ENCODE measurements around the gene GPAM.
"Not testable (repeated sequence)": the region's sequence is repeated elsewhere in the genome, so short reads cannot be mapped to it uniquely, and the experiment has no call there.

GPAM gene

GRCh38 chr10:112201334-112201733 lies 17.8 kb upstream of the GPAM start:
- Histone ChIP-seq H3K9me3 (ENCODE audit: control insufficient read depth, insufficient read depth, low read length) (no peaks in the 10 kb centered on the region), H3K4me1 (ENCODE audit: control insufficient read depth, insufficient read depth, low read length) (no peaks in the 10 kb centered on the region), H3K36me3 (ENCODE audit: control insufficient read depth, insufficient read depth, low read length) (no peaks in the 10 kb centered on the region)

GRCh38 chr10:112200259-112200658 lies 16.7 kb upstream of the GPAM start:
- not testable (repeated sequence) for H3K9ac ChIP-seq (ENCODE audit: low read depth, low read length); H3K27me3 ChIP-seq (ENCODE audit: control insufficient read depth, insufficient read depth, low read length); H3K36me3 ChIP-seq (ENCODE audit: control insufficient read depth, insufficient read depth, low read length); H3K9me3 ChIP-seq (ENCODE audit: control insufficient read depth, insufficient read depth, low read length); H3K4me3 ChIP-seq (ENCODE audit: low read depth, low read length); H3K27ac ChIP-seq (ENCODE audit: low read depth, low read length); H3K4me1 ChIP-seq (ENCODE audit: control insufficient read depth, insufficient read depth, low read length)

More at GRCh38 chr10:112201334-112201733, 17.8 kb upstream of the GPAM start:
- no peak overlapping the region for H3K4me3 ChIP-seq (ENCODE audit: low read depth, low read length)
- no peaks in the 10 kb centered on the region for H3K27me3 ChIP-seq (ENCODE audit: control insufficient read depth, insufficient read depth, low read length)
- no peak overlapping the region for H3K9ac ChIP-seq (ENCODE audit: low read depth, low read length)
- H3K27ac ChIP-seq (ENCODE audit: low read depth, low read length), result no peak overlapping the region

- not testable (repeated sequence) for H3K27me3 ChIP-seq (ENCODE audit: control insufficient read depth, insufficient read depth, low read length); H3K9me3 ChIP-seq (ENCODE audit: control insufficient read depth, insufficient read depth, low read length); H3K4me3 ChIP-seq (ENCODE audit: low read depth, low read length); H3K27ac ChIP-seq (ENCODE audit: low read depth, low read length); H3K36me3 ChIP-seq (ENCODE audit: control insufficient read depth, insufficient read depth, low read length); H3K4me1 ChIP-seq (ENCODE audit: control insufficient read depth, insufficient read depth, low read length); H3K9ac ChIP-seq (ENCODE audit: low read depth, low read length)
Observed at GRCh38 chr10:112197662-112198061, 14.1 kb upstream of the GPAM start.

GRCh38 chr10:112195224-112195623 lies 11.7 kb upstream of the GPAM start:
- Histone ChIP-seq H3K27ac (ENCODE audit: low read depth, low read length) (no peak overlapping the region), H3K9me3 (ENCODE audit: control insufficient read depth, insufficient read depth, low read length) (no peaks in the 10 kb centered on the region), H3K36me3 (ENCODE audit: control insufficient read depth, insufficient read depth, low read length) (no peaks in the 10 kb centered on the region)

GRCh38 chr10:112191791-112192190 lies 8.2 kb upstream of the GPAM start:
- H3K27ac ChIP-seq (ENCODE audit: low read depth, low read length), result no peak overlapping the region
- H3K36me3 ChIP-seq (ENCODE audit: control insufficient read depth, insufficient read depth, low read length), result no peaks in the 10 kb centered on the region
- no peaks in the 10 kb centered on the region for H3K4me1 ChIP-seq (ENCODE audit: control insufficient read depth, insufficient read depth, low read length)
- no peaks in the 10 kb centered on the region for H3K27me3 ChIP-seq (ENCODE audit: control insufficient read depth, insufficient read depth, low read length)
- no peaks in the 10 kb centered on the region for H3K9me3 ChIP-seq (ENCODE audit: control insufficient read depth, insufficient read depth, low read length)
- H3K4me3 ChIP-seq (ENCODE audit: low read depth, low read length), result no peak overlapping the region
- H3K9ac ChIP-seq (ENCODE audit: low read depth, low read length), result no peak overlapping the region

More at GRCh38 chr10:112195224-112195623, 11.7 kb upstream of the GPAM start:
- no peak overlapping the region for H3K9ac ChIP-seq (ENCODE audit: low read depth, low read length)
- H3K27me3 ChIP-seq (ENCODE audit: control insufficient read depth, insufficient read depth, low read length), result no peaks in the 10 kb centered on the region
- no peak overlapping the region for H3K4me3 ChIP-seq (ENCODE audit: low read depth, low read length)
- H3K4me1 ChIP-seq (ENCODE audit: control insufficient read depth, insufficient read depth, low read length), result no peaks in the 10 kb centered on the region

GRCh38 chr10:112191041-112191590 lies 7.6 kb upstream of the GPAM start:
- Histone ChIP-seq H3K27me3 (ENCODE audit: control insufficient read depth, insufficient read depth, low read length) (no peaks in the 10 kb centered on the region), H3K36me3 (ENCODE audit: control insufficient read depth, insufficient read depth, low read length) (no peaks in the 10 kb centered on the region), H3K4me3 (ENCODE audit: low read depth, low read length) (no peak overlapping the region), H3K9ac (ENCODE audit: low read depth, low read length) (no peak overlapping the region), H3K9me3 (ENCODE audit: control insufficient read depth, insufficient read depth, low read length) (no peaks in the 10 kb centered on the region), H3K4me1 (ENCODE audit: control insufficient read depth, insufficient read depth, low read length) (no peaks in the 10 kb centered on the region), H3K27ac (ENCODE audit: low read depth, low read length) (no peak overlapping the region)

- Histone ChIP-seq H3K4me1 (ENCODE audit: control insufficient read depth, insufficient read depth, low read length) (no peaks in the 10 kb centered on the region; the same call in 1 of the 2 replicates), H3K27me3 (ENCODE audit: control insufficient read depth, insufficient read depth, low read length) (no peaks in the 10 kb centered on the region), H3K9ac (ENCODE audit: low read depth, low read length) (no peak overlapping the region), H3K27ac (ENCODE audit: low read depth, low read length) (no peak overlapping the region), H3K9me3 (ENCODE audit: control insufficient read depth, insufficient read depth, low read length) (no peaks in the 10 kb centered on the region), H3K36me3 (ENCODE audit: control insufficient read depth, insufficient read depth, low read length) (no peaks in the 10 kb centered on the region), H3K4me3 (ENCODE audit: low read depth, low read length) (no peak overlapping the region)
Observed at GRCh38 chr10:112189465-112189864, 5.9 kb upstream of the GPAM start.

GRCh38 chr10:112187527-112187926 lies 4.0 kb upstream of the GPAM start:
- no peaks in the 10 kb centered on the region for H3K9me3 ChIP-seq (ENCODE audit: control insufficient read depth, insufficient read depth, low read length)
- no peaks in the 10 kb centered on the region for H3K36me3 ChIP-seq (ENCODE audit: control insufficient read depth, insufficient read depth, low read length)
- no peaks in the 10 kb centered on the region for H3K27me3 ChIP-seq (ENCODE audit: control insufficient read depth, insufficient read depth, low read length)
- H3K4me3 ChIP-seq (ENCODE audit: low read depth, low read length), result no peak overlapping the region
- H3K27ac ChIP-seq (ENCODE audit: low read depth, low read length), result no peak overlapping the region
- peaks cover 2% of the 10 kb centered on the region; the same call in 1 of the 2 replicates for H3K4me1 ChIP-seq (ENCODE audit: control insufficient read depth, insufficient read depth, low read length)
- H3K9ac ChIP-seq (ENCODE audit: low read depth, low read length), result no peak overlapping the region

GRCh38 chr10:112185959-112186358 lies 2.4 kb upstream of the GPAM start:
- peaks cover 9% of the 10 kb centered on the region; the same call in 1 of the 2 replicates for H3K4me1 ChIP-seq (ENCODE audit: control insufficient read depth, insufficient read depth, low read length)
- H3K4me3 ChIP-seq (ENCODE audit: low read depth, low read length), result no peak overlapping the region
- no peaks in the 10 kb centered on the region for H3K9me3 ChIP-seq (ENCODE audit: control insufficient read depth, insufficient read depth, low read length)
- peaks cover 3% of the 10 kb centered on the region; the same call in 1 of the 2 replicates for H3K36me3 ChIP-seq (ENCODE audit: control insufficient read depth, insufficient read depth, low read length)
- H3K27ac ChIP-seq (ENCODE audit: low read depth, low read length), result no peak overlapping the region
- H3K9ac ChIP-seq (ENCODE audit: low read depth, low read length), result no peak overlapping the region
- H3K27me3 ChIP-seq (ENCODE audit: control insufficient read depth, insufficient read depth, low read length), result no peaks in the 10 kb centered on the region

GRCh38 chr10:112184379-112184778 lies 814 bp upstream of the GPAM start:
- no peaks in the 10 kb centered on the region for H3K27me3 ChIP-seq (ENCODE audit: control insufficient read depth, insufficient read depth, low read length)
- H3K4me1 ChIP-seq (ENCODE audit: control insufficient read depth, insufficient read depth, low read length), result peaks cover 9% of the 10 kb centered on the region; the same call in 1 of the 2 replicates
- peak overlapping the region; percentile 96 for H3K4me3 ChIP-seq (ENCODE audit: low read depth, low read length)
- peaks cover 17% of the 10 kb centered on the region for H3K36me3 ChIP-seq (ENCODE audit: control insufficient read depth, insufficient read depth, low read length)
- H3K9ac ChIP-seq (ENCODE audit: low read depth, low read length), result peak overlapping the region; percentile 93
- no peaks in the 10 kb centered on the region for H3K9me3 ChIP-seq (ENCODE audit: control insufficient read depth, insufficient read depth, low read length)
- H3K27ac ChIP-seq (ENCODE audit: low read depth, low read length), result no peak overlapping the region

- Histone ChIP-seq H3K27me3 (ENCODE audit: control insufficient read depth, insufficient read depth, low read length) (no peaks in the 10 kb centered on the region), H3K9me3 (ENCODE audit: control insufficient read depth, insufficient read depth, low read length) (no peaks in the 10 kb centered on the region), H3K36me3 (ENCODE audit: control insufficient read depth, insufficient read depth, low read length) (peaks cover 20% of the 10 kb centered on the region), H3K4me3 (ENCODE audit: low read depth, low read length) (peak overlapping the region; percentile 96), H3K9ac (ENCODE audit: low read depth, low read length) (peak overlapping the region; percentile 93), H3K27ac (ENCODE audit: low read depth, low read length) (peak overlapping the region; percentile 40), H3K4me1 (ENCODE audit: control insufficient read depth, insufficient read depth, low read length) (peaks cover 9% of the 10 kb centered on the region; the same call in 1 of the 2 replicates)
Observed at GRCh38 chr10:112184052-112184371, 447 bp upstream of the GPAM start.
